GM12878 (cell line): Measurements from ENCODE around the gene DPH1. TPM values are rescaled to one million over a fixed set of nuclear protein-coding genes. Genes with fewer than 3 reads are reported as not detected.

ENCODE experiments used
- ATAC-seq: fragments of 200-7000 bp; cut with Tn5 transposase; 3 replicates; pipeline ENCODE4 v1.9.1; 2020; ENCODE audit warnings: mild to moderate bottlenecking, moderate library complexity
- BruUV-seq: library from RNA; stranded (reverse); fragments of 400-500 nt; replicated peaks from 2 replicates; lab custom pipeline; 2021; lab: Mats Ljungman, UMichigan
- CTCF ChIA-PET: fragments of 300-600 bp; sonication (Branson Sonifier 250); formaldehyde crosslinking; extraction: SDS; loops from one replicate; lab custom pipeline; 2021; ENCODE audit warnings: inconsistent platforms; lab: Yijun Ruan, JAX
- POLR2A ChIA-PET: fragments of 350-600 bp; formaldehyde crosslinking; extraction: SDS; loops from one replicate; lab custom pipeline; 2021; ENCODE audit warnings: inconsistent platforms; lab: Charles Lee
- RAD21 ChIA-PET: fragments of 300-600 bp; sonication (Branson Sonifier 250); formaldehyde crosslinking; loops from one replicate; lab custom pipeline; 2023; ENCODE audit warnings: antibody characterized with exemption; ENCODE audit not compliant: unreplicated experiment; lab: Charles Lee
- SMC1A ChIA-PET: fragments of 300-600 bp; sonication (Branson Sonifier 250); formaldehyde crosslinking; loops from one replicate; lab custom pipeline; 2023; ENCODE audit not compliant: unreplicated experiment, uncharacterized antibody; lab: Charles Lee
- DNase-seq: peaks from one replicate; pipeline ENCODE4 v3.0.0-alpha.2; 2011; ENCODE audit warnings: low read depth, low spot score
- FAIRE-seq: peaks from 3 replicates; lab custom pipeline; 2011; peaks lifted over from hg19 to GRCh38; lab: Jason Lieb, UNC
- H2AFZ ChIP-seq: 2 replicates; pipeline ENCODE4 v1.6.0; 2011; ENCODE audit warnings: low read depth, low read length, control low read depth; ENCODE audit not compliant: control insufficient read depth
- H3K27ac ChIP-seq: 2 replicates; pipeline ENCODE4 v1.5.1; 2011; ENCODE audit warnings: control low read depth; ENCODE audit not compliant: control insufficient read depth, insufficient read depth
- H3K27me3 ChIP-seq, 2 experiments: replicated peaks in 1 of 2; 2 replicates each; pipeline versions ENCODE4 v1.6.0 to v1.6.1; 2011; ENCODE audit warnings: low read length in 1 of 2; ENCODE audit not compliant: control insufficient read depth in 2 of 2, insufficient read depth in 2 of 2
- H3K36me3 ChIP-seq, 2 experiments: 2 replicates each; pipeline ENCODE4 v1.5.1; 2011; ENCODE audit warnings: low read length in 1 of 2; ENCODE audit not compliant: control insufficient read depth in 2 of 2, insufficient read depth in 2 of 2
- H3K4me1 ChIP-seq: 2 replicates; pipeline ENCODE4 v1.6.1; 2011; ENCODE audit warnings: mild to moderate bottlenecking, low read length, moderate library complexity, mixed read lengths; ENCODE audit not compliant: control insufficient read depth, insufficient read depth
- H3K4me2 ChIP-seq: 2 replicates; pipeline ENCODE4 v1.6.0; 2011; ENCODE audit warnings: control low read depth; ENCODE audit not compliant: control insufficient read depth, insufficient read depth
- H3K4me3 ChIP-seq: fragments of 200-600 bp; sonication (generic); 2 replicates; pipeline ENCODE4 v1.5.1; 2016
- H3K79me2 ChIP-seq: 2 replicates; pipeline ENCODE4 v1.6.0; 2011; ENCODE audit warnings: low read length; ENCODE audit not compliant: control insufficient read depth, insufficient read depth
- H3K9ac ChIP-seq: 2 replicates; pipeline ENCODE4 v1.8.0; 2011; ENCODE audit warnings: low read length, control low read depth, mixed read lengths; ENCODE audit not compliant: control insufficient read depth, insufficient read depth
- H3K9me3 ChIP-seq: replicated peaks from 3 replicates; pipeline ENCODE4 v1.5.1; 2011; ENCODE audit warnings: mild to moderate bottlenecking, low read length; ENCODE audit not compliant: control insufficient read depth, insufficient read depth
- H4K20me1 ChIP-seq: 2 replicates; pipeline ENCODE4 v1.6.0; 2011; ENCODE audit not compliant: control insufficient read depth, insufficient read depth
- CHD2 ChIP-seq: IDR thresholded peaks from 2 replicates; pipeline ENCODE4 v1.6.1; 2011; ENCODE audit warnings: low read depth, low read length, improper control_type of control experiment, borderline replicate concordance
- CREM ChIP-seq: IDR thresholded peaks from 2 replicates; pipeline ENCODE4 v1.6.1; 2014; ENCODE audit warnings: antibody characterized with exemption, low read depth
- JUNB ChIP-seq: IDR thresholded peaks from 2 replicates; pipeline ENCODE4 v1.6.1; 2016; ENCODE audit warnings: antibody characterized with exemption, mild to moderate bottlenecking
- KAT2A ChIP-seq: conservative IDR thresholded peaks from 2 replicates; pipeline ENCODE4 v1.6.1; 2011; ENCODE audit warnings: low read depth, low read length; ENCODE audit not compliant: control insufficient read depth
- NR2C2 ChIP-seq: IDR thresholded peaks from 2 replicates; pipeline ENCODE4 v1.6.1; 2011; ENCODE audit warnings: borderline replicate concordance, low read depth; ENCODE audit not compliant: control insufficient read depth, insufficient read length
- PAX8 ChIP-seq: fragments of 450-650 bp; IDR thresholded peaks from 2 replicates; pipeline ENCODE4 v1.6.1; 2017; ENCODE audit warnings: mild to moderate bottlenecking, moderate library complexity
- SIN3A ChIP-seq: IDR thresholded peaks from 2 replicates; pipeline ENCODE4 v1.6.1; 2012; ENCODE audit warnings: low read depth, low read length, improper control_type of control experiment
- TBL1XR1 ChIP-seq: IDR thresholded peaks from 2 replicates; pipeline ENCODE4 v1.6.1; 2012; ENCODE audit warnings: low read depth, low read length, improper control_type of control experiment
- WRNIP1 ChIP-seq: IDR thresholded peaks from 2 replicates; pipeline ENCODE4 v1.6.1; 2011; ENCODE audit warnings: low read depth, low read length, improper control_type of control experiment, borderline replicate concordance
- WGBS: methylation state at CpG from one replicate; pipeline ENCODE4 v1.1.6; 2016; ENCODE audit warnings: low lambda C conversion rate; ENCODE audit not compliant: insufficient replicate concordance, insufficient coverage; ENCODE audit errors: missing lambda C conversion rate; 5-methylcytosine and 5-hydroxymethylcytosine counted together
- in situ Hi-C: fragments of 300-500 bp; cut with MboI; formaldehyde crosslinking; loops from 9 replicates; pipeline ENCODE4 v1.14.3; 2018; ENCODE audit warnings: mixed read lengths
- intact Hi-C: fragments of 100-400 bp; cut with micrococcal nuclease; formaldehyde crosslinking; loops from one replicate; pipeline ENCODE4 v1.14.2; 2022; ENCODE audit not compliant: unreplicated experiment
- polyA plus RNA-seq, 11 experiments: library from polyadenylated mRNA; depleted of rRNA in 4 of 11; unstranded in 6 of 11; stranded (reverse) in 5 of 11; fragments of >200 nt; fragmentation: Nextera tagmentation in 4 of 11; fragmentation: Illumina TruSeq in 1 of 11; extraction: Ambion mirVana in 4 of 11; extraction: Trizol in 1 of 11; gene quantifications; 1 replicate in 1 of 11; 2 replicates in 10 of 11; pipeline versions ENCODE4 v1.2.1 to v1.2.3, GENCODE V29; 2011 to 2016; ENCODE audit warnings: inconsistent platforms in 2 of 11, missing spikeins in 2 of 11, low read depth in 1 of 11
- total RNA-seq, 4 experiments: library from RNA; depleted of rRNA in 3 of 4; stranded (reverse); fragments of >200 nt in 3 of 4; fragmentation: Illumina TruSeq in 1 of 4; extraction: Trizol in 1 of 4; gene quantifications; 2 replicates each; pipeline versions ENCODE4 v1.2.1 to v1.2.3, GENCODE V29; 2013 to 2021
- TF ChIP-seq, protein P1 (sequence below): fragments of 450-650 bp; IDR thresholded peaks from 2 replicates; pipeline ENCODE4 v1.6.1; 2016; ENCODE audit warnings: mild to moderate bottlenecking
- TF ChIP-seq, protein P2 (sequence below): IDR thresholded peaks from 2 replicates; pipeline ENCODE4 v1.6.1; 2011; ENCODE audit warnings: mild to moderate bottlenecking, low read depth, low read length, moderate library complexity; ENCODE audit not compliant: insufficient replicate concordance
- TF ChIP-seq, protein P3 (sequence below): fragments of 450-650 bp; formaldehyde crosslinking; IDR thresholded peaks from 2 replicates; pipeline ENCODE4 v1.4.0; 2020; ENCODE audit warnings: mild to moderate bottlenecking, moderate library complexity
- TF ChIP-seq, protein P4 (sequence below): fragments of 150-350 bp; IDR thresholded peaks from 2 replicates; pipeline ENCODE4 v1.6.1; 2014; ENCODE audit warnings: mild to moderate bottlenecking, low read depth, low read length

The DPH1 gene
- total and polyA plus RNA-seq, 10 of the 15 experiments (the other 5 are each of a cell fraction or from before 2014, with no cell fraction given): 0.29 to 33.6 (median 20.2) TPM

DNA sequence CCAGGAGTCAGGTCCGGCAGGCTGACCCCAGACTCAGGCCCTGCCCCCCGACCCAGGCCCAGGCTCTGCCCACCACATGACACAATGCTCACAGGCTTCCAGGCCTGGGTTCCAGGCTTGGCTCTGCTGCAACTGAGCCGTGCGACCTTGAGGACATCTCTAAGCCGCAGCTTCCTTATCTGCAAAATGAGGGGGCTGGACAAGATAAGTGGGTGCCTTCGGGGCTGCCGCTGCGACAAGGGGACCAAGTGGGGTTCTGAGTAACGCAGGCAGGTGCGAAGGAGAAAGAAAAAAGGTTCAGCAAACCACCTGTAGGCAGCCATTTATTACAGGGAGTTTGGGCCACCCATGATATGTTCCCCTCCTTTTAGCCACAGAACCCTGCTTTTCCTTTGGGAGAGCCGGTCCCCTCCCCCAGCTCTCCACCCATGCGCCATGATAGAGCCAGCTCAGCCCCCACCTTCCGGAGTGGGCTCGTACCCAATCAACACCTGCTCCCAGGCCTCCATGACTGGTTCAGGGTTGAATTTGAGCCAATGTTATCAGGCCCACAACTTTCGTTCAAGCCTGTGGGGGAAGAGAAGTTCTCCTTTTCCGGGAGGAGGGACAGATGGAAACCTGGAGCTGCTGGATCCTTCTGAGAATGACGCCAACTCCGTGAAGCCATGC lies 43.0 kb upstream of the DPH1 start:
- RAD21 ChIA-PET: no interaction called here
- Histone ChIP-seq H3K79me2 (no peaks in the 10 kb centered on the region), H3K4me3 (no peak overlapping the region), H3K9me3 (no peaks in the 10 kb centered on the region), H3K4me1 (no peaks in the 10 kb centered on the region), H3K27ac (no peak overlapping the region), H3K36me3 (no peaks in the 10 kb centered on the region), H2AFZ (no peak overlapping the region), H3K9ac (no peak overlapping the region), H4K20me1 (no peaks in the 10 kb centered on the region), H3K27me3 (no peaks in the 10 kb centered on the region; a peak in 2 of 4 replicates), H3K4me2 (no peak overlapping the region)
- in situ Hi-C loops: no loop called here
- CTCF ChIA-PET: interaction anchor here (0.7 kb wide), 1 partner anchor 39 kb away, joined by 4 read pairs; no protein-coding TSS in a partner anchor
- WGBS: 43% methylated on average over 18 of the region's 18 CpGs
- SMC1A ChIA-PET: no interaction called here
- DNase-seq (no peak), FAIRE-seq (no peak), ATAC-seq (no peak)
- POLR2A ChIA-PET: no interaction called here
- no TSS peak for BruUV-seq
- intact Hi-C loops: no loop called here
- TF ChIP-seq KAT2A: no peak
- no peak for TF ChIP-seq NR2C2
- TF ChIP-seq, protein P1, sequence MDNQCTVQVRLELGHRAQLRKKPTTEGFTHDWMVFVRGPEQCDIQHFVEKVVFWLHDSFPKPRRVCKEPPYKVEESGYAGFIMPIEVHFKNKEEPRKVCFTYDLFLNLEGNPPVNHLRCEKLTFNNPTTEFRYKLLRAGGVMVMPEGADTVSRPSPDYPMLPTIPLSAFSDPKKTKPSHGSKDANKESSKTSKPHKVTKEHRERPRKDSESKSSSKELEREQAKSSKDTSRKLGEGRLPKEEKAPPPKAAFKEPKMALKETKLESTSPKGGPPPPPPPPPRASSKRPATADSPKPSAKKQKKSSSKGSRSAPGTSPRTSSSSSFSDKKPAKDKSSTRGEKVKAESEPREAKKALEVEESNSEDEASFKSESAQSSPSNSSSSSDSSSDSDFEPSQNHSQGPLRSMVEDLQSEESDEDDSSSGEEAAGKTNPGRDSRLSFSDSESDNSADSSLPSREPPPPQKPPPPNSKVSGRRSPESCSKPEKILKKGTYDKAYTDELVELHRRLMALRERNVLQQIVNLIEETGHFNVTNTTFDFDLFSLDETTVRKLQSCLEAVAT: no peak
- TF ChIP-seq JUNB: no peak
- no peak for TF ChIP-seq SIN3A
- no peak for TF ChIP-seq WRNIP1
- TF ChIP-seq, protein P2, sequence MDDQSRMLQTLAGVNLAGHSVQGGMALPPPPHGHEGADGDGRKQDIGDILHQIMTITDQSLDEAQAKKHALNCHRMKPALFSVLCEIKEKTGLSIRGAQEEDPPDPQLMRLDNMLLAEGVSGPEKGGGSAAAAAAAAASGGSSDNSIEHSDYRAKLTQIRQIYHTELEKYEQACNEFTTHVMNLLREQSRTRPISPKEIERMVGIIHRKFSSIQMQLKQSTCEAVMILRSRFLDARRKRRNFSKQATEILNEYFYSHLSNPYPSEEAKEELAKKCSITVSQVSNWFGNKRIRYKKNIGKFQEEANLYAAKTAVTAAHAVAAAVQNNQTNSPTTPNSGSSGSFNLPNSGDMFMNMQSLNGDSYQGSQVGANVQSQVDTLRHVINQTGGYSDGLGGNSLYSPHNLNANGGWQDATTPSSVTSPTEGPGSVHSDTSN: no peak
- no peak for TF ChIP-seq TBL1XR1
- no peak for TF ChIP-seq CHD2
- TF ChIP-seq PAX8: no peak
- TF ChIP-seq CREM: no peak
- TF ChIP-seq, protein P3, sequence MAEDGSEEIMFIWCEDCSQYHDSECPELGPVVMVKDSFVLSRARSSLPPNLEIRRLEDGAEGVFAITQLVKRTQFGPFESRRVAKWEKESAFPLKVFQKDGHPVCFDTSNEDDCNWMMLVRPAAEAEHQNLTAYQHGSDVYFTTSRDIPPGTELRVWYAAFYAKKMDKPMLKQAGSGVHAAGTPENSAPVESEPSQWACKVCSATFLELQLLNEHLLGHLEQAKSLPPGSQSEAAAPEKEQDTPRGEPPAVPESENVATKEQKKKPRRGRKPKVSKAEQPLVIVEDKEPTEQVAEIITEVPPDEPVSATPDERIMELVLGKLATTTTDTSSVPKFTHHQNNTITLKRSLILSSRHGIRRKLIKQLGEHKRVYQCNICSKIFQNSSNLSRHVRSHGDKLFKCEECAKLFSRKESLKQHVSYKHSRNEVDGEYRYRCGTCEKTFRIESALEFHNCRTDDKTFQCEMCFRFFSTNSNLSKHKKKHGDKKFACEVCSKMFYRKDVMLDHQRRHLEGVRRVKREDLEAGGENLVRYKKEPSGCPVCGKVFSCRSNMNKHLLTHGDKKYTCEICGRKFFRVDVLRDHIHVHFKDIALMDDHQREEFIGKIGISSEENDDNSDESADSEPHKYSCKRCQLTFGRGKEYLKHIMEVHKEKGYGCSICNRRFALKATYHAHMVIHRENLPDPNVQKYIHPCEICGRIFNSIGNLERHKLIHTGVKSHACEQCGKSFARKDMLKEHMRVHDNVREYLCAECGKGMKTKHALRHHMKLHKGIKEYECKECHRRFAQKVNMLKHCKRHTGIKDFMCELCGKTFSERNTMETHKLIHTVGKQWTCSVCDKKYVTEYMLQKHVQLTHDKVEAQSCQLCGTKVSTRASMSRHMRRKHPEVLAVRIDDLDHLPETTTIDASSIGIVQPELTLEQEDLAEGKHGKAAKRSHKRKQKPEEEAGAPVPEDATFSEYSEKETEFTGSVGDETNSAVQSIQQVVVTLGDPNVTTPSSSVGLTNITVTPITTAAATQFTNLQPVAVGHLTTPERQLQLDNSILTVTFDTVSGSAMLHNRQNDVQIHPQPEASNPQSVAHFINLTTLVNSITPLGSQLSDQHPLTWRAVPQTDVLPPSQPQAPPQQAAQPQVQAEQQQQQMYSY (CRISPR knock-in tag): no peak
- TF ChIP-seq, protein P4, sequence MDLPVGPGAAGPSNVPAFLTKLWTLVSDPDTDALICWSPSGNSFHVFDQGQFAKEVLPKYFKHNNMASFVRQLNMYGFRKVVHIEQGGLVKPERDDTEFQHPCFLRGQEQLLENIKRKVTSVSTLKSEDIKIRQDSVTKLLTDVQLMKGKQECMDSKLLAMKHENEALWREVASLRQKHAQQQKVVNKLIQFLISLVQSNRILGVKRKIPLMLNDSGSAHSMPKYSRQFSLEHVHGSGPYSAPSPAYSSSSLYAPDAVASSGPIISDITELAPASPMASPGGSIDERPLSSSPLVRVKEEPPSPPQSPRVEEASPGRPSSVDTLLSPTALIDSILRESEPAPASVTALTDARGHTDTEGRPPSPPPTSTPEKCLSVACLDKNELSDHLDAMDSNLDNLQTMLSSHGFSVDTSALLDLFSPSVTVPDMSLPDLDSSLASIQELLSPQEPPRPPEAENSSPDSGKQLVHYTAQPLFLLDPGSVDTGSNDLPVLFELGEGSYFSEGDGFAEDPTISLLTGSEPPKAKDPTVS: no peak
